ENCODE data around the gene PTGIS.
"Not testable (repeated sequence)": the region's sequence is repeated elsewhere in the genome, so short reads cannot be mapped to it uniquely, and the experiment has no call there.

Gene PTGIS

GRCh38 chr20:49578436-49578835 is 10.5 kb upstream of the PTGIS start:
- no peak for DNase-seq

- peak; percentile 49 for DNase-seq
Measured at GRCh38 chr20:49575551-49576060, 7.7 kb upstream of the PTGIS start.

- DNase-seq, result no peak
Measured at GRCh38 chr20:49573900-49574416, 6.0 kb upstream of the PTGIS start.

GRCh38 chr20:49572857-49573256 is 4.9 kb upstream of the PTGIS start:
- DNase-seq, result no peak

GRCh38 chr20:49571553-49571835 is 3.6 kb upstream of the PTGIS start:
- no peak for DNase-seq

- DNase-seq, result no peak
Measured at GRCh38 chr20:49570828-49571552, 3.1 kb upstream of the PTGIS start.

- no peak for DNase-seq
Measured at GRCh38 chr20:49570161-49570827, 2.4 kb upstream of the PTGIS start.

- no peak for DNase-seq
Measured at GRCh38 chr20:49569411-49570115, 1.6 kb upstream of the PTGIS start.

GRCh38 chr20:49568278-49569151 is 578 bp upstream of the PTGIS start:
- no peak for DNase-seq

GRCh38 chr20:49566401-49567364 is 1.3 kb downstream of the PTGIS start:
- DNase-seq, result no peak

- not testable (repeated sequence) for DNase-seq
Measured at GRCh38 chr20:49564991-49565390, 2.9 kb downstream of the PTGIS start.

- no peak for DNase-seq
Measured at GRCh38 chr20:49563015-49563980, 4.6 kb downstream of the PTGIS start.

GRCh38 chr20:49562311-49563014 is 5.5 kb downstream of the PTGIS start:
- DNase-seq, result no peak

GRCh38 chr20:49561806-49562205 is 6.1 kb downstream of the PTGIS start:
- DNase-seq, result no peak

GRCh38 chr20:49561256-49561655 is 6.7 kb downstream of the PTGIS start:
- DNase-seq, result peak; percentile 53

GRCh38 chr20:49560646-49561045 is 7.3 kb downstream of the PTGIS start:
- peak; percentile 35 for DNase-seq

- DNase-seq, result peak; percentile 30
Measured at GRCh38 chr20:49560186-49560585, 7.8 kb downstream of the PTGIS start.

- no peak for DNase-seq
Measured at GRCh38 chr20:49559411-49560081, 8.4 kb downstream of the PTGIS start.

- no peak for DNase-seq
Measured at GRCh38 chr20:49558826-49559225, 9.1 kb downstream of the PTGIS start.

Data from activated CD8-positive, alpha-beta memory T cell treated with anti-CD3 and anti-CD28 coated beads for 24 hours (primary cell).